GM23338 (cell line): Measurements from ENCODE around the gene UBAP2. TPM values are rescaled to one million over a fixed set of nuclear protein-coding genes. Genes with fewer than 3 reads are reported as not detected.

Experiments used
- ATAC-seq: fragments of 200-7000 bp; cut with Tn5 transposase; 3 replicates; pipeline ENCODE4 v1.9.1; 2020
- DNase-seq: peaks from one replicate; pipeline ENCODE4 v3.0.0-alpha.2; 2015; ENCODE audit warnings: low spot score
- H2AFZ ChIP-seq: fragments of 200-600 bp; sonication (generic); 2 replicates; pipeline ENCODE4 v1.8.0; 2016; ENCODE audit warnings: antibody characterized with exemption, mild to moderate bottlenecking, moderate library complexity
- H3F3A ChIP-seq: fragments of 200-600 bp; sonication (generic); replicated peaks from 2 replicates; pipeline ENCODE4 v1.8.0; 2017; ENCODE audit warnings: antibody characterized with exemption, mixed run types, low read depth
- H3K27ac ChIP-seq: fragments of 200-600 bp; sonication (generic); 2 replicates; pipeline ENCODE4 v1.6.1; 2016; ENCODE audit warnings: low read depth
- H3K27me3 ChIP-seq: fragments of 200-600 bp; sonication (generic); 2 replicates; pipeline ENCODE4 v1.8.0; 2016; ENCODE audit warnings: mild to moderate bottlenecking, mixed run types, moderate library complexity; ENCODE audit not compliant: insufficient read depth
- H3K36me3 ChIP-seq: fragments of 200-600 bp; sonication (generic); 2 replicates; pipeline ENCODE4 v1.8.0; 2016; ENCODE audit warnings: mild to moderate bottlenecking; ENCODE audit not compliant: insufficient read depth
- H3K4me1 ChIP-seq: fragments of 200-600 bp; sonication (generic); 2 replicates; pipeline ENCODE4 v1.8.0; 2016; ENCODE audit warnings: mild to moderate bottlenecking, moderate library complexity; ENCODE audit not compliant: insufficient read depth
- H3K4me2 ChIP-seq: fragments of 200-600 bp; sonication (generic); 2 replicates; pipeline ENCODE4 v1.7.1; 2017; ENCODE audit warnings: mixed run types
- H3K4me3 ChIP-seq: fragments of 200-600 bp; sonication (generic); 2 replicates; pipeline ENCODE4 v1.6.1; 2016; ENCODE audit warnings: mixed run types
- H3K79me2 ChIP-seq: fragments of 200-600 bp; sonication (generic); replicated peaks from 2 replicates; pipeline ENCODE4 v1.8.0; 2017; ENCODE audit warnings: mild to moderate bottlenecking; ENCODE audit not compliant: insufficient read depth
- H3K9me2 ChIP-seq: fragments of 200-600 bp; sonication (generic); 2 replicates; pipeline ENCODE4 v1.8.0; 2017; ENCODE audit not compliant: insufficient read depth
- H4K20me1 ChIP-seq: fragments of 200-600 bp; sonication (generic); replicated peaks from 2 replicates; pipeline ENCODE4 v1.8.0; 2017; ENCODE audit warnings: mild to moderate bottlenecking; ENCODE audit not compliant: insufficient read depth
- H3K27ac Mint-ChIP-seq: 2 replicates; pipeline ENCODE4 v1.8.0; 2020; ENCODE audit warnings: inconsistent platforms, mild to moderate bottlenecking, moderate library complexity, mixed read lengths
- H3K27me3 Mint-ChIP-seq: 3 replicates; pipeline ENCODE4 v1.8.0; 2022; ENCODE audit warnings: low read depth, mild to moderate bottlenecking, moderate library complexity, mixed read lengths, inconsistent platforms; ENCODE audit not compliant: insufficient read depth, poor library complexity
- H3K36me3 Mint-ChIP-seq: 3 replicates; pipeline ENCODE4 v1.8.0; 2021; ENCODE audit warnings: low read depth, mild to moderate bottlenecking, inconsistent platforms, moderate library complexity, mixed read lengths
- H3K4me1 Mint-ChIP-seq: 3 replicates; pipeline ENCODE4 v1.8.0; 2020; ENCODE audit warnings: mild to moderate bottlenecking, inconsistent platforms, mixed read lengths
- H3K4me3 Mint-ChIP-seq: 3 replicates; pipeline ENCODE4 v1.8.0; 2021; ENCODE audit warnings: moderate library complexity, mild to moderate bottlenecking, inconsistent platforms, mixed read lengths
- H3K9me3 Mint-ChIP-seq: 3 replicates; pipeline ENCODE4 v1.8.0; 2020; ENCODE audit warnings: moderate library complexity, mild to moderate bottlenecking, inconsistent platforms, mixed read lengths
- CREB1 ChIP-seq: fragments of 250-450 bp; sonication (Bioruptor Pico); IDR thresholded peaks from 2 replicates; pipeline ENCODE4 v1.5.0; 2020; ENCODE audit warnings: low read depth, mild to moderate bottlenecking, moderate library complexity
- CTCF ChIP-seq, 2 experiments: fragments of 200-600 bp in 1 of 2; sonication (generic) in 1 of 2; conservative IDR thresholded peaks; 2 replicates each; pipeline versions ENCODE4 v1.5.1 to v1.6.1; 2016 to 2017; ENCODE audit warnings: antibody characterized with exemption in 2 of 2, low read depth in 2 of 2, mild to moderate bottlenecking in 2 of 2, moderate library complexity in 1 of 2
- EZH2 ChIP-seq: fragments of 200-600 bp; sonication (generic); IDR thresholded peaks from one replicate; pipeline ENCODE4 v1.8.0; 2017; ENCODE audit warnings: antibody characterized with exemption, mild to moderate bottlenecking, low read depth; ENCODE audit not compliant: unreplicated experiment
- EZH2phosphoT487 ChIP-seq: fragments of 200-600 bp; sonication (generic); IDR thresholded peaks from one replicate; pipeline ENCODE4 v1.8.1; 2018; ENCODE audit warnings: antibody characterized with exemption; ENCODE audit not compliant: unreplicated experiment
- JUNB ChIP-seq: IDR thresholded peaks from one replicate; pipeline ENCODE4 v1.6.1; 2016; ENCODE audit warnings: antibody characterized with exemption; ENCODE audit not compliant: unreplicated experiment
- NANOG ChIP-seq: IDR thresholded peaks from 2 replicates; pipeline ENCODE4 v1.6.1; 2016; ENCODE audit warnings: antibody characterized with exemption, borderline replicate concordance
- POLR2AphosphoS5 ChIP-seq: IDR thresholded peaks from 2 replicates; pipeline ENCODE4 v1.6.1; 2016; ENCODE audit warnings: antibody characterized with exemption, low read depth
- REST ChIP-seq: IDR thresholded peaks from one replicate; pipeline ENCODE4 v1.6.1; 2018; ENCODE audit warnings: antibody characterized with exemption; ENCODE audit not compliant: unreplicated experiment
- STAT1 ChIP-seq: IDR thresholded peaks from one replicate; pipeline ENCODE4 v1.6.1; 2016; ENCODE audit warnings: antibody characterized with exemption; ENCODE audit not compliant: unreplicated experiment
- ZNF114 ChIP-seq: fragments of 250-450 bp; sonication (Bioruptor Pico); IDR thresholded peaks from 2 replicates; pipeline ENCODE4 v1.5.0; 2020; ENCODE audit warnings: mild to moderate bottlenecking, moderate library complexity
- ZNF462 ChIP-seq: fragments of 250-450 bp; sonication (Bioruptor Pico); IDR thresholded peaks from 2 replicates; pipeline ENCODE4 v1.5.0; 2020; ENCODE audit warnings: mild to moderate bottlenecking, moderate library complexity
- polyA plus RNA-seq: library from polyadenylated mRNA; unstranded; fragments of >200 nt; fragmentation: Nextera tagmentation; extraction: Ambion mirVana; gene quantifications from 2 replicates; pipeline ENCODE4 v1.2.1, GENCODE V29; 2016
- total RNA-seq: library from RNA; depleted of rRNA; stranded (reverse); fragments of >200 nt; shearing (Covaris generic); gene quantifications from 2 replicates; pipeline ENCODE4 v1.2.3, GENCODE V29; 2014

The UBAP2 gene
- total and polyA plus RNA-seq, 2 experiments from 2014 or later, result 47.4 to 56.4 TPM

GRCh38 chr9:34001951-34002350, 46.7 kb downstream of the UBAP2 start (continued):
- TF ChIP-seq CTCF (conservative IDR thresholded peaks at IDR 0.05; ENCODE audit: low read depth in 2 of 2), result no peak

GRCh38 chr9:34001298-34001697, 47.4 kb downstream of the UBAP2 start:
- ATAC-seq, result no peak
- peaks cover 50% of the 10 kb centered on the region for H3K79me2 ChIP-seq
- TF ChIP-seq ZNF462 (CRISPR knock-in tag) (no peak), POLR2AphosphoS5 (no peak), EZH2phosphoT487 (no peak), REST (no peak), ZNF114 (CRISPR knock-in tag) (no peak), CTCF (conservative IDR thresholded peaks at IDR 0.05; ENCODE audit: low read depth in 2 of 2) (no peak), JUNB (no peak), EZH2 (no peak), STAT1 (no peak), NANOG (no peak), CREB1 (CRISPR knock-in tag) (no peak)

More at GRCh38 chr9:34001298-34001697, 47.4 kb downstream of the UBAP2 start:
- Histone ChIP-seq H3K9me2 (no peaks in the 10 kb centered on the region), H3F3A (peaks cover under 1% of the 10 kb centered on the region; the same call in 1 of the 2 replicates), H3K27ac (no peak overlapping the region), H3K4me3 (no peak overlapping the region), H3K36me3 (peaks cover 35% of the 10 kb centered on the region), H3K27me3 (no peaks in the 10 kb centered on the region), H3K4me2 (no peak overlapping the region), H4K20me1 (peaks cover 7% of the 10 kb centered on the region), H3K4me1 (no peaks in the 10 kb centered on the region), H2AFZ (no peak overlapping the region)
- peaks cover 41% of the 10 kb centered on the region for H3K36me3 Mint-ChIP-seq
- no peak for DNase-seq
- no peak overlapping the region for H3K27ac Mint-ChIP-seq
- no peaks in the 10 kb centered on the region for H3K9me3 Mint-ChIP-seq
- H3K27me3 Mint-ChIP-seq, result peaks cover 3% of the 10 kb centered on the region
- no peaks in the 10 kb centered on the region for H3K4me1 Mint-ChIP-seq
- H3K4me3 Mint-ChIP-seq, result no peak overlapping the region
